SU-DHL-6 (cell line): ENCODE data around the gene CCL1.

Source experiments
- H2AFZ ChIP-seq: fragments of 200-600 bp; sonication (generic); 2 replicates; pipeline ENCODE4 v1.6.1; 2014; ENCODE audit warnings: low read depth, mild to moderate bottlenecking, moderate library complexity, mixed read lengths, antibody characterized with exemption, low read length; ENCODE audit not compliant: severe bottlenecking
- H3F3A ChIP-seq: fragments of 200-600 bp; shearing (Covaris generic); 2 replicates; pipeline ENCODE4 v1.6.0; 2016; ENCODE audit warnings: antibody characterized with exemption, mild to moderate bottlenecking; ENCODE audit not compliant: insufficient read depth
- H3K27ac ChIP-seq: fragments of 200-600 bp; sonication (generic); 2 replicates; pipeline ENCODE4 v1.5.1; 2016; ENCODE audit warnings: low read depth, mild to moderate bottlenecking, low read length, moderate library complexity, mixed read lengths
- H3K27me3 ChIP-seq: fragments of 200-600 bp; sonication (generic), shearing (Covaris generic); 2 replicates; pipeline ENCODE4 v1.6.0; 2014; ENCODE audit warnings: mild to moderate bottlenecking, low read length
- H3K36me3 ChIP-seq: fragments of 200-600 bp; sonication (generic); 2 replicates; pipeline ENCODE4 v1.6.1; 2014; ENCODE audit warnings: mild to moderate bottlenecking, low read length, mixed read lengths
- H3K4me2 ChIP-seq: fragments of 300-600, 200-600 bp; shearing (Covaris generic), sonication (generic); 2 replicates; pipeline ENCODE4 v1.6.0; 2014; ENCODE audit warnings: low read length, low read depth, mild to moderate bottlenecking; ENCODE audit not compliant: poor library complexity, severe bottlenecking
- H3K4me3 ChIP-seq: fragments of 200-600 bp; sonication (generic); 2 replicates; pipeline ENCODE4 v1.5.1; 2014; ENCODE audit warnings: antibody characterized with exemption, low read length, mild to moderate bottlenecking, mixed read lengths; ENCODE audit not compliant: insufficient read depth, poor library complexity, severe bottlenecking
- H3K79me2 ChIP-seq: fragments of 200-600 bp; sonication (generic); 2 replicates; pipeline ENCODE4 v1.6.1; 2014; ENCODE audit warnings: mild to moderate bottlenecking, low read length, moderate library complexity; ENCODE audit not compliant: insufficient read depth
- H3K9ac ChIP-seq: fragments of 200-600 bp; sonication (generic); 2 replicates; pipeline ENCODE4 v1.7.0; 2014; ENCODE audit warnings: mild to moderate bottlenecking, low read length
- H3K9me2 ChIP-seq: fragments of 200-600 bp; sonication (generic); replicated peaks from 2 replicates; pipeline ENCODE4 v1.6.1; 2014; ENCODE audit warnings: low read length; ENCODE audit not compliant: insufficient read depth
- H3K9me3 ChIP-seq: fragments of 200-600 bp; sonication (generic); 2 replicates; pipeline ENCODE4 v1.6.1; 2014; ENCODE audit warnings: low read length, mixed read lengths; ENCODE audit not compliant: insufficient read depth
- H4K20me1 ChIP-seq: fragments of 200-600 bp; sonication (generic); 2 replicates; pipeline ENCODE4 v1.6.1; 2014; ENCODE audit warnings: low read depth, mild to moderate bottlenecking, antibody characterized with exemption, low read length, moderate library complexity, mixed read lengths
- EZH2phosphoT487 ChIP-seq: fragments of 200-600 bp; sonication (generic), shearing (Covaris generic); conservative IDR thresholded peaks from 2 replicates; pipeline ENCODE4 v1.6.1; 2018; ENCODE audit warnings: mild to moderate bottlenecking, antibody characterized with exemption, low read length, moderate library complexity, mixed read lengths
- TF ChIP-seq, protein P1 (sequence below): fragments of 200-600 bp; sonication (generic); IDR thresholded peaks from one replicate; pipeline ENCODE4 v1.5.1; 2017; ENCODE audit warnings: antibody characterized with exemption, mild to moderate bottlenecking, low read length, moderate library complexity; ENCODE audit not compliant: insufficient read depth, poor library complexity, severe bottlenecking

CCL1 gene

GRCh38 chr17:34360601-34361270, 2.3 kb downstream of the CCL1 start:
- Histone ChIP-seq H3K9me2 (no peaks in the 10 kb centered on the region), H2AFZ (no peak overlapping the region), H3K27me3 (no peaks in the 10 kb centered on the region), H4K20me1 (no peaks in the 10 kb centered on the region), H3K9me3 (no peaks in the 10 kb centered on the region), H3K4me3 (no peak overlapping the region), H3K27ac (no peak overlapping the region), H3K9ac (no peak overlapping the region), H3K36me3 (no peaks in the 10 kb centered on the region), H3K79me2 (no peaks in the 10 kb centered on the region), H3F3A (no peaks in the 10 kb centered on the region), H3K4me2 (no peak overlapping the region)
- TF ChIP-seq EZH2phosphoT487: no peak
- TF ChIP-seq, protein P1, sequence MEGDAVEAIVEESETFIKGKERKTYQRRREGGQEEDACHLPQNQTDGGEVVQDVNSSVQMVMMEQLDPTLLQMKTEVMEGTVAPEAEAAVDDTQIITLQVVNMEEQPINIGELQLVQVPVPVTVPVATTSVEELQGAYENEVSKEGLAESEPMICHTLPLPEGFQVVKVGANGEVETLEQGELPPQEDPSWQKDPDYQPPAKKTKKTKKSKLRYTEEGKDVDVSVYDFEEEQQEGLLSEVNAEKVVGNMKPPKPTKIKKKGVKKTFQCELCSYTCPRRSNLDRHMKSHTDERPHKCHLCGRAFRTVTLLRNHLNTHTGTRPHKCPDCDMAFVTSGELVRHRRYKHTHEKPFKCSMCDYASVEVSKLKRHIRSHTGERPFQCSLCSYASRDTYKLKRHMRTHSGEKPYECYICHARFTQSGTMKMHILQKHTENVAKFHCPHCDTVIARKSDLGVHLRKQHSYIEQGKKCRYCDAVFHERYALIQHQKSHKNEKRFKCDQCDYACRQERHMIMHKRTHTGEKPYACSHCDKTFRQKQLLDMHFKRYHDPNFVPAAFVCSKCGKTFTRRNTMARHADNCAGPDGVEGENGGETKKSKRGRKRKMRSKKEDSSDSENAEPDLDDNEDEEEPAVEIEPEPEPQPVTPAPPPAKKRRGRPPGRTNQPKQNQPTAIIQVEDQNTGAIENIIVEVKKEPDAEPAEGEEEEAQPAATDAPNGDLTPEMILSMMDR: no peak

GRCh38 chr17:34358631-34359030, 4.4 kb downstream of the CCL1 start:
- no peaks in the 10 kb centered on the region for H3K9me3 ChIP-seq
- no peak overlapping the region for H3K4me2 ChIP-seq
- no peaks in the 10 kb centered on the region for H4K20me1 ChIP-seq
- H3K9me2 ChIP-seq: no peaks in the 10 kb centered on the region
- H3K79me2 ChIP-seq: no peaks in the 10 kb centered on the region
- no peak overlapping the region for H3K4me3 ChIP-seq
- no peak overlapping the region for H3K27ac ChIP-seq
- no peaks in the 10 kb centered on the region for H3K36me3 ChIP-seq
- no peaks in the 10 kb centered on the region for H3K27me3 ChIP-seq
- no peak overlapping the region for H2AFZ ChIP-seq
- no peak overlapping the region for H3K9ac ChIP-seq
- no peak for TF ChIP-seq EZH2phosphoT487
- TF ChIP-seq, protein P1: no peak
- H3F3A ChIP-seq: no peaks in the 10 kb centered on the region

GRCh38 chr17:34357398-34357797, 5.6 kb downstream of the CCL1 start:
- Histone ChIP-seq H3F3A (no peaks in the 10 kb centered on the region), H3K9me2 (no peaks in the 10 kb centered on the region), H3K4me2 (no peak overlapping the region), H3K36me3 (no peaks in the 10 kb centered on the region), H3K4me3 (no peak overlapping the region), H3K79me2 (no peaks in the 10 kb centered on the region), H2AFZ (no peak overlapping the region), H3K27me3 (no peaks in the 10 kb centered on the region), H3K9me3 (no peaks in the 10 kb centered on the region), H3K27ac (no peak overlapping the region), H3K9ac (no peak overlapping the region), H4K20me1 (no peaks in the 10 kb centered on the region)
- TF ChIP-seq, protein P1: no peak
- no peak for TF ChIP-seq EZH2phosphoT487
